ENCODE results near the gene ST6GALNAC6. TPM values are rescaled to one million over a fixed set of nuclear protein-coding genes. Genes with fewer than 3 reads are reported as not detected.

ST6GALNAC6 gene
- polyA plus RNA-seq, 2 of the 4 experiments (the other 2 are of a cell fraction), result 8.2 to 25.2 TPM

- no peaks in the 10 kb centered on the region for H3K9me3 ChIP-seq
- ChIA-PET POLR2A (interaction anchor here (0.6 to 1.3 kb wide), 12 partner anchors 11 to 1112 kb away, joined by 3 to 6 read pairs (median 3); partner anchors contain the start of gene TOR2A), CTCF (interaction anchor here (0.7 to 2.9 kb wide), 8 partner anchors 19 to 413 kb away, joined by 3 to 16 read pairs (median 3); partner anchors contain the start of gene TOR2A)
- DNase-seq (ENCODE audit: low read depth in 1 of 2, low spot score in 1 of 2) (peak; percentile 74 to 89), FAIRE-seq (no peak), ATAC-seq (peak; percentile 42 to 74)
- peak within 1 kb of the TSS; percentile 82 to 90 for H3K27ac ChIP-seq
- WGBS (ENCODE audit: missing lambda C conversion rate), result 10% methylated on average over 25 of the region's 71 CpGs
- TF ChIP-seq JUN (IDR thresholded peaks at IDR 0.05) (peak in 1 of 2 experiments; percentile 53; a peak in 2 of 5 replicates), POLR2A (IDR thresholded peaks at IDR 0.05; ENCODE audit: low read length) (peak; percentile 43; the same call in 1 of the 2 replicates), KDM5A (IDR thresholded peaks at IDR 0.05) (no peak)
- H3K4me3 ChIP-seq, result peak within 1 kb of the TSS; percentile 65
- peak within 1 kb of the TSS; percentile 89 for H3K4me2 ChIP-seq
- peaks cover 72% of the 10 kb centered on the region for H3K4me1 ChIP-seq
Observed at GRCh38 chr9:127916720-127917581, 17.5 kb upstream of the ST6GALNAC6 start, which contains the start of gene ST6GALNAC4. Gene ST6GALNAC4, minus strand, starts transcription at chr9:127917041. Its CDS starts 622 bp downstream, at chr9:127916419.

GRCh38 chr9:127915801-127916719, 16.7 kb upstream of the ST6GALNAC6 start:
- DNase-seq (ENCODE audit: low read depth in 1 of 2, low spot score in 1 of 2), result no peak
- peak overlapping the region; percentile 89 for H3K4me2 ChIP-seq
- H3K4me1 ChIP-seq, result peaks cover 65% of the 10 kb centered on the region
- peak overlapping the region; percentile 65 for H3K4me3 ChIP-seq
- POLR2A ChIA-PET, result interaction anchor here (0.6 to 1.1 kb wide), 12 partner anchors 12 to 1111 kb away, joined by 3 to 5 read pairs (median 3); partner anchors contain the start of gene TOR2A
- WGBS (ENCODE audit: missing lambda C conversion rate), result 57% methylated on average over 26 of the region's 27 CpGs
- H3K9me3 ChIP-seq, result no peaks in the 10 kb centered on the region
- CTCF ChIA-PET, result interaction anchor here (0.7 to 2.9 kb wide), 8 partner anchors 16 to 183 kb away, joined by 3 to 16 read pairs (median 4); partner anchors contain the start of gene TOR2A
- peak overlapping the region; percentile 73 to 90 for H3K27ac ChIP-seq
- ATAC-seq, result peak; percentile 0 to 2; a peak in 3 of 6 replicates
- no peak for FAIRE-seq
- TF ChIP-seq PBX3 (IDR thresholded peaks at IDR 0.05), result no peak
- no peak for TF ChIP-seq E2F6 (IDR thresholded peaks at IDR 0.05; ENCODE audit: borderline replicate concordance, low read depth)
- TF ChIP-seq MAFK (IDR thresholded peaks at IDR 0.05; ENCODE audit: partially characterized antibody), result no peak
- no peak for TF ChIP-seq REST (IDR thresholded peaks at IDR 0.05)
- no peak; the same call in 1 of the 2 replicates for TF ChIP-seq MAX (IDR thresholded peaks at IDR 0.05)
- TF ChIP-seq HDAC2 (IDR thresholded peaks at IDR 0.05), result no peak
- TF ChIP-seq SMC3 (IDR thresholded peaks at IDR 0.05), result no peak

GRCh38 chr9:127915325-127915752, 15.9 kb upstream of the ST6GALNAC6 start:
- no peak for FAIRE-seq
- ATAC-seq, result no peak
- H3K4me3 ChIP-seq, result no peak overlapping the region
- no peak for TF ChIP-seq EHF (CRISPR knock-in tag; IDR thresholded peaks at IDR 0.05)
- no peak for TF ChIP-seq ZC3H11A (IDR thresholded peaks at IDR 0.05)
- TF ChIP-seq MAFK (IDR thresholded peaks at IDR 0.05; ENCODE audit: partially characterized antibody), result no peak
- no peak for TF ChIP-seq EP300 (IDR thresholded peaks at IDR 0.05)
- ChIA-PET POLR2A (no interaction called here), CTCF (interaction anchor here (0.8 to 2.9 kb wide), 7 partner anchors 17 to 182 kb away, joined by 3 to 16 read pairs (median 4); partner anchors contain the start of gene TOR2A)
- H3K9me3 ChIP-seq, result no peaks in the 10 kb centered on the region
- H3K4me1 ChIP-seq, result peaks cover 58% of the 10 kb centered on the region
- DNase-seq (ENCODE audit: low read depth in 1 of 2, low spot score in 1 of 2), result no peak
- 67% methylated on average over 5 of the region's 5 CpGs for WGBS (ENCODE audit: missing lambda C conversion rate)
- H3K27ac ChIP-seq, result peak overlapping the region in 1 of 2 experiments; percentile 90; a peak in 4 of 6 replicates
- peak overlapping the region; percentile 89 for H3K4me2 ChIP-seq
